Calu3 (cell line): ENCODE results near the gene PMVK. TPM values are rescaled to one million over a fixed set of nuclear protein-coding genes. Genes with fewer than 3 reads are reported as not detected.

Experiments used
- BruUV-seq: library from RNA; stranded (reverse); fragments of 400-500 nt; replicated peaks from 2 replicates; lab custom pipeline; 2021; lab: Mats Ljungman, UMichigan
- CTCF ChIA-PET: fragments of 300-600 bp; sonication (Branson Sonifier 250); formaldehyde crosslinking; loops from one replicate; lab custom pipeline; 2022; ENCODE audit warnings: antibody characterized with exemption; lab: Charles Lee
- DNase-seq: peaks from one replicate; pipeline ENCODE4 v3.0.0; 2022
- H3K27ac Mint-ChIP-seq: one replicate; pipeline ENCODE4 v1.8.0; 2022; ENCODE audit warnings: mixed read lengths; ENCODE audit not compliant: unreplicated experiment
- H3K27me3 Mint-ChIP-seq: one replicate; pipeline ENCODE4 v1.8.0; 2022; ENCODE audit warnings: mixed read lengths; ENCODE audit not compliant: unreplicated experiment
- H3K36me3 Mint-ChIP-seq: one replicate; pipeline ENCODE4 v1.8.0; 2022; ENCODE audit warnings: mild to moderate bottlenecking, moderate library complexity, mixed read lengths; ENCODE audit not compliant: insufficient read depth, unreplicated experiment
- H3K4me1 Mint-ChIP-seq: one replicate; pipeline ENCODE4 v1.8.0; 2022; ENCODE audit warnings: mild to moderate bottlenecking, low read depth, mixed read lengths; ENCODE audit not compliant: unreplicated experiment
- H3K4me3 Mint-ChIP-seq: one replicate; pipeline ENCODE4 v1.8.0; 2022; ENCODE audit warnings: mild to moderate bottlenecking, low read depth, moderate library complexity, mixed read lengths; ENCODE audit not compliant: unreplicated experiment
- H3K9me3 Mint-ChIP-seq: one replicate; pipeline ENCODE4 v1.8.0; 2022; ENCODE audit warnings: low read depth, mixed read lengths; ENCODE audit not compliant: unreplicated experiment
- intact Hi-C: fragments of 100-400 bp; cut with micrococcal nuclease; formaldehyde crosslinking; loops from one replicate; pipeline ENCODE4 v1.10.0; 2022; ENCODE audit not compliant: unreplicated experiment
- total RNA-seq: library from RNA; stranded (reverse); gene quantifications from 2 replicates; pipeline ENCODE4 v1.2.3, GENCODE V29; 2022
- TF ChIP-seq, protein P1 (sequence below): fragments of 200-600 bp; IDR thresholded peaks from one replicate; pipeline ENCODE4 v1.8.0; 2022; ENCODE audit warnings: antibody characterized with exemption; ENCODE audit not compliant: unreplicated experiment

The PMVK gene
- total RNA-seq, 1 experiment from 2014 or later: 47.3 TPM

DNA sequence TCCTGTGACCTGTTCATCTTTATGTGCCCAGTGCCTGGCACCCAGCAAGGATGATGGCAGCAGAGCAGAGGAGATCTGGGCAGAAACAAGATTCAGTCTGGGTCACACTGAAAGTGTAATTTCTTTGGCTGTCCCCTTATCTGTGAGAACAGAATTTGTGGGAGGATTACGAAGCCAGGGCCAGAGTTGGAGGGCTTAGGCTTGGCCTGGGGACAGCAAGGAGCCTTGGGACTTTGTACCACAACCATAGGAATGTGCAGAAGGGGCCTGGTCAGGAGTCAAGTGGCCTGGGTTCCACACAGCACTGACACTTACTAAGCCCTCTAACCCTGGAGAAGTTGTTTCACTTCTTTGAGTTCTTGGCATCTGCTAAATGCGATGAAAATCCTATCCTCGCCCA, 12.8 kb downstream of the PMVK start:
- no peak for DNase-seq
- Mint-ChIP-seq H3K4me1 (no peaks in the 10 kb centered on the region), H3K36me3 (peaks cover 17% of the 10 kb centered on the region), H3K9me3 (no peaks in the 10 kb centered on the region), H3K4me3 (no peak overlapping the region), H3K27me3 (no peaks in the 10 kb centered on the region), H3K27ac (no peak overlapping the region)
- TF ChIP-seq, protein P1, sequence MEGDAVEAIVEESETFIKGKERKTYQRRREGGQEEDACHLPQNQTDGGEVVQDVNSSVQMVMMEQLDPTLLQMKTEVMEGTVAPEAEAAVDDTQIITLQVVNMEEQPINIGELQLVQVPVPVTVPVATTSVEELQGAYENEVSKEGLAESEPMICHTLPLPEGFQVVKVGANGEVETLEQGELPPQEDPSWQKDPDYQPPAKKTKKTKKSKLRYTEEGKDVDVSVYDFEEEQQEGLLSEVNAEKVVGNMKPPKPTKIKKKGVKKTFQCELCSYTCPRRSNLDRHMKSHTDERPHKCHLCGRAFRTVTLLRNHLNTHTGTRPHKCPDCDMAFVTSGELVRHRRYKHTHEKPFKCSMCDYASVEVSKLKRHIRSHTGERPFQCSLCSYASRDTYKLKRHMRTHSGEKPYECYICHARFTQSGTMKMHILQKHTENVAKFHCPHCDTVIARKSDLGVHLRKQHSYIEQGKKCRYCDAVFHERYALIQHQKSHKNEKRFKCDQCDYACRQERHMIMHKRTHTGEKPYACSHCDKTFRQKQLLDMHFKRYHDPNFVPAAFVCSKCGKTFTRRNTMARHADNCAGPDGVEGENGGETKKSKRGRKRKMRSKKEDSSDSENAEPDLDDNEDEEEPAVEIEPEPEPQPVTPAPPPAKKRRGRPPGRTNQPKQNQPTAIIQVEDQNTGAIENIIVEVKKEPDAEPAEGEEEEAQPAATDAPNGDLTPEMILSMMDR: no peak
- CTCF ChIA-PET: no interaction called here
- intact Hi-C loops: no loop called here
- no TSS peak for BruUV-seq

DNA sequence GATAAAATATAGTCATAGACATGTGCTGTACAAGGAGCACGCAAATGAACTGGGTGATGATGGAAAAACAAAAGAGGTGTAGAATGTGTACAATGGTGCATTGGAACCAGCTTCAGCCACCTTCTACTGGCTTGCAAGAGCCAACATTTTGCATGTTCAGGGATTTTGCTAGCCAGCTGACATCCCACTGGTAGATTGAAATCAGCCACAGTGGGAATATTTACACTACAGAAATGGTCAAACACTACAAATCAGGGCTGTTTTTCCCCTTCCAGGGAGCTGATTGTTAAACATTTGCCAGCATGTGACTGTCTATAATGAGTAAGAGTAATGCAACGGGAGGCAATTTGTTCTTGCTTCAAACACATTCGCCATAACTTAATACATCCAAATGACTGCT, 23.2 kb downstream of the PMVK start:
- BruUV-seq: no TSS peak

DNA sequence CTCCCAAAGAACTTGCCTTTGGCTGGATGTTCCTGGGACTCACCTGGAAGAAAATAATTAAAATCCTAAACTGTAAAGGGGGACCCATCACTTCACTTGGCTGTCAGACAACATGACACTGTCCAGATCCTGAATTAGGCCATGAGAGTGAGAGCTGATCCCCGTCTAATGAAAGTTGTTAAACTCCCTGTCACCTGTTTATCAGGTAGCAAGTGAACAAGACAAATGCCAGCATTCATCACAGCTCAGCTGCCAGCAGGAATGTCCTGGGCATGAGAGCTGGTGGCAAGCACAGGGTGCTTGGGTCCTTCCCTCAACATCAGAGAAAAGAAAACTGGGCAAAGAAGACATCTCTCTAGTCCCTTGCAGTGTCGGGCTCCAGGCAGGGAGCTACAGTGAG, 23.8 kb downstream of the PMVK start:
- no peak overlapping the region for H3K4me3 Mint-ChIP-seq
- peaks cover 2% of the 10 kb centered on the region for H3K9me3 Mint-ChIP-seq

More for the DNA sequence above, 23.2 kb downstream of the PMVK start:
- DNase-seq: no peak
- Mint-ChIP-seq H3K4me1 (peaks cover 7% of the 10 kb centered on the region), H3K4me3 (no peak overlapping the region), H3K9me3 (peaks cover 2% of the 10 kb centered on the region), H3K27me3 (peaks cover 17% of the 10 kb centered on the region), H3K27ac (no peak overlapping the region), H3K36me3 (no peaks in the 10 kb centered on the region)
- CTCF ChIA-PET: interaction anchor here (1.0 to 1.1 kb wide), 2 partner anchors 19 to 35 kb away, joined by 3 to 4 read pairs; no protein-coding TSS in a partner anchor
- TF ChIP-seq, protein P1: no peak
- intact Hi-C loops: no loop called here

DNA sequence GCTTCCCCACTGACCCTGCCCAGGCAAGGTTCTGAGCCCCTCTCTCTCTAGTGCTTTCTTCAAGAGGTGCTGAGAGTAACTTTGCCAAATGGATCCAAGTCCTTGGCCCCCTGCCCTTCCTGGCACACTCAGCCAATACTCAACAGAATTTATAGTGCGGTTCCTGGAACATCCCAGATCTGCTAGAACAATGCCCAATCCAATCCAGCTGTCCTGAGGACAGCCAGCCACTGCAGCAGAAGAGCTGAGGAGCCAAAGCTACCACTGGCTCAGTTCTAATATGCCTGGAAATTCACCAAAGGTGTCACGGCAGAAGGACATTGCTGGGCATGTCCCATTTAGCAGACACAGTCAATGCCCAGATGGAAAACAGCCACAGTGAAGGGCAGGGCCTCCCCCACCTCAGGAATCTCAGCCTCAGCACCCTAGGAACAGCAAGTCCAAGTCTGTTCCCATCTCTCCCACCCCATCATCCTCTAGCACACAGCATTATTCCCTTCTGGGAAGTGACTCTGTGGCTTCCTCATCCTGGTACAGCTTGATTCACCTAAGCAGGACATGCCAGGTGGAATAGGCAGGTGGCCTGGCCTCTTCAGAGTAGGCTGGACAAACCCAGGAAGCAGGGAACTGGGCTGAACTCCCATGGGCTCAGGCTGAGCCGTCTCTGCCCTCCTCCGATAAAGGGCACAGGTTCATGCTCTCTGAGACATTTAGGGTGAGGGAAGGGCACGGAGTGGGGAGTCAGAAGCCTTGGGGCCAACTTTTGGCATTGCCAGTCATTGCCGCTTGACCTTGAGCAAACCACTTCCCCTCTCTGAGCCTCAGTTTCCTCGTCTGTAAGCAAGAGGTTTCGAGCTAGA, 24.6 kb downstream of the PMVK start:
- H3K36me3 Mint-ChIP-seq: no peaks in the 10 kb centered on the region
- no peak overlapping the region for H3K4me3 Mint-ChIP-seq
- BruUV-seq: no TSS peak
- peaks cover 21% of the 10 kb centered on the region for H3K27me3 Mint-ChIP-seq
- TF ChIP-seq, protein P1: no peak
- CTCF ChIA-PET: no interaction called here
- no peak for DNase-seq
- no peak overlapping the region for H3K27ac Mint-ChIP-seq
- intact Hi-C loops: no loop called here
- H3K4me1 Mint-ChIP-seq: peaks cover 12% of the 10 kb centered on the region
- peaks cover 2% of the 10 kb centered on the region for H3K9me3 Mint-ChIP-seq

More for the DNA sequence above, 23.8 kb downstream of the PMVK start:
- no TSS peak for BruUV-seq
- H3K4me1 Mint-ChIP-seq: peaks cover 12% of the 10 kb centered on the region
- no peak for DNase-seq
- H3K27me3 Mint-ChIP-seq: peaks cover 21% of the 10 kb centered on the region
- CTCF ChIA-PET: interaction anchor here (1.0 to 1.1 kb wide), 2 partner anchors 19 to 35 kb away, joined by 3 to 4 read pairs; no protein-coding TSS in a partner anchor
- no peak overlapping the region for H3K27ac Mint-ChIP-seq
- intact Hi-C loops: no loop called here
- TF ChIP-seq, protein P1: no peak
- no peaks in the 10 kb centered on the region for H3K36me3 Mint-ChIP-seq
